GM12878 (cell line): ENCODE data around the gene ZNG1A. TPM values are rescaled to one million over a fixed set of nuclear protein-coding genes. Genes with fewer than 3 reads are reported as not detected.
"Not testable (repeated sequence)": the region's sequence is repeated elsewhere in the genome, so short reads cannot be mapped to it uniquely, and the experiment has no call there.

ENCODE experiments used
- ATAC-seq: fragments of 200-7000 bp; cut with Tn5 transposase; 3 replicates; pipeline ENCODE4 v1.9.1; 2020; ENCODE audit warnings: mild to moderate bottlenecking, moderate library complexity
- BruUV-seq: library from RNA; stranded (reverse); fragments of 400-500 nt; replicated peaks from 2 replicates; lab custom pipeline; 2021; lab: Mats Ljungman, UMichigan
- CTCF ChIA-PET: fragments of 300-600 bp; sonication (Branson Sonifier 250); formaldehyde crosslinking; extraction: SDS; loops from one replicate; lab custom pipeline; 2021; ENCODE audit warnings: inconsistent platforms; lab: Yijun Ruan, JAX
- POLR2A ChIA-PET: fragments of 350-600 bp; formaldehyde crosslinking; extraction: SDS; loops from one replicate; lab custom pipeline; 2021; ENCODE audit warnings: inconsistent platforms; lab: Charles Lee
- RAD21 ChIA-PET: fragments of 300-600 bp; sonication (Branson Sonifier 250); formaldehyde crosslinking; loops from one replicate; lab custom pipeline; 2023; ENCODE audit warnings: antibody characterized with exemption; ENCODE audit not compliant: unreplicated experiment; lab: Charles Lee
- SMC1A ChIA-PET: fragments of 300-600 bp; sonication (Branson Sonifier 250); formaldehyde crosslinking; loops from one replicate; lab custom pipeline; 2023; ENCODE audit not compliant: unreplicated experiment, uncharacterized antibody; lab: Charles Lee
- DNase-seq: peaks from one replicate; pipeline ENCODE4 v3.0.0-alpha.2; 2011; ENCODE audit warnings: low read depth, low spot score
- FAIRE-seq: peaks from 3 replicates; lab custom pipeline; 2011; peaks lifted over from hg19 to GRCh38; lab: Jason Lieb, UNC
- H2AFZ ChIP-seq: 2 replicates; pipeline ENCODE4 v1.6.0; 2011; ENCODE audit warnings: low read depth, low read length, control low read depth; ENCODE audit not compliant: control insufficient read depth
- H3K27ac ChIP-seq: 2 replicates; pipeline ENCODE4 v1.5.1; 2011; ENCODE audit warnings: control low read depth; ENCODE audit not compliant: control insufficient read depth, insufficient read depth
- H3K27me3 ChIP-seq, 2 experiments: replicated peaks in 1 of 2; 2 replicates each; pipeline versions ENCODE4 v1.6.0 to v1.6.1; 2011; ENCODE audit warnings: low read length in 1 of 2; ENCODE audit not compliant: control insufficient read depth in 2 of 2, insufficient read depth in 2 of 2
- H3K36me3 ChIP-seq, 2 experiments: 2 replicates each; pipeline ENCODE4 v1.5.1; 2011; ENCODE audit warnings: low read length in 1 of 2; ENCODE audit not compliant: control insufficient read depth in 2 of 2, insufficient read depth in 2 of 2
- H3K4me1 ChIP-seq: 2 replicates; pipeline ENCODE4 v1.6.1; 2011; ENCODE audit warnings: mild to moderate bottlenecking, low read length, moderate library complexity, mixed read lengths; ENCODE audit not compliant: control insufficient read depth, insufficient read depth
- H3K4me2 ChIP-seq: 2 replicates; pipeline ENCODE4 v1.6.0; 2011; ENCODE audit warnings: control low read depth; ENCODE audit not compliant: control insufficient read depth, insufficient read depth
- H3K4me3 ChIP-seq: fragments of 200-600 bp; sonication (generic); 2 replicates; pipeline ENCODE4 v1.5.1; 2016
- H3K79me2 ChIP-seq: 2 replicates; pipeline ENCODE4 v1.6.0; 2011; ENCODE audit warnings: low read length; ENCODE audit not compliant: control insufficient read depth, insufficient read depth
- H3K9ac ChIP-seq: 2 replicates; pipeline ENCODE4 v1.8.0; 2011; ENCODE audit warnings: low read length, control low read depth, mixed read lengths; ENCODE audit not compliant: control insufficient read depth, insufficient read depth
- H3K9me3 ChIP-seq: replicated peaks from 3 replicates; pipeline ENCODE4 v1.5.1; 2011; ENCODE audit warnings: mild to moderate bottlenecking, low read length; ENCODE audit not compliant: control insufficient read depth, insufficient read depth
- H4K20me1 ChIP-seq: 2 replicates; pipeline ENCODE4 v1.6.0; 2011; ENCODE audit not compliant: control insufficient read depth, insufficient read depth
- WGBS: methylation state at CpG from one replicate; pipeline ENCODE4 v1.1.6; 2016; ENCODE audit warnings: low lambda C conversion rate; ENCODE audit not compliant: insufficient replicate concordance, insufficient coverage; ENCODE audit errors: missing lambda C conversion rate; 5-methylcytosine and 5-hydroxymethylcytosine counted together
- in situ Hi-C: fragments of 300-500 bp; cut with MboI; formaldehyde crosslinking; loops from 9 replicates; pipeline ENCODE4 v1.14.3; 2018; ENCODE audit warnings: mixed read lengths
- intact Hi-C: fragments of 100-400 bp; cut with micrococcal nuclease; formaldehyde crosslinking; loops from one replicate; pipeline ENCODE4 v1.14.2; 2022; ENCODE audit not compliant: unreplicated experiment
- polyA plus RNA-seq, 11 experiments: library from polyadenylated mRNA; depleted of rRNA in 4 of 11; unstranded in 6 of 11; stranded (reverse) in 5 of 11; fragments of >200 nt; fragmentation: Nextera tagmentation in 4 of 11; fragmentation: Illumina TruSeq in 1 of 11; extraction: Ambion mirVana in 4 of 11; extraction: Trizol in 1 of 11; gene quantifications; 1 replicate in 1 of 11; 2 replicates in 10 of 11; pipeline versions ENCODE4 v1.2.1 to v1.2.3, GENCODE V29; 2011 to 2016; ENCODE audit warnings: inconsistent platforms in 2 of 11, missing spikeins in 2 of 11, low read depth in 1 of 11
- total RNA-seq, 4 experiments: library from RNA; depleted of rRNA in 3 of 4; stranded (reverse); fragments of >200 nt in 3 of 4; fragmentation: Illumina TruSeq in 1 of 4; extraction: Trizol in 1 of 4; gene quantifications; 2 replicates each; pipeline versions ENCODE4 v1.2.1 to v1.2.3, GENCODE V29; 2013 to 2021

Gene ZNG1A
- total and polyA plus RNA-seq, 10 of the 15 experiments (the other 5 are each of a cell fraction or from before 2014, with no cell fraction given): 48.0 to 179 (median 96.7) TPM

DNA sequence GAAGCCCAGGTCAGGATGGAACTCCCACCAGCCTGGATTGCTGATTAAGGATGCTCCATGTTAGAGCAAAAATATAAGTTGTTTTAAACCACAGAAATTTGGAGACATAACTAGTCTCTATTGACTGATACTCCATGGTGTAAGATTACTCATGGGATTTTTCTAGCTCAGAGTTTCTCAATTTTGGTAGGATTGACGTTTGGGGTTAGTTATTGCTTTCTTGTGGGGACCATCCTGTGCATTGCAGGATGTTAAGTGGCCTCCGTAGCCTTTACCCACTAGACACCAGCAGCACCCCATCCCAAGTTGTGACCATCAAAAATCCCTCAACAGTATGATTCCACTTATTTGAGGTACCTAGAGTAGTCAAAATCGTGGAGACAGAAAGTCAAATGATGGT is 80.1 kb downstream of the ZNG1A start:
- DNase-seq: not testable (repeated sequence)
- 0% methylated on average over 2 of the region's 3 CpGs for WGBS

DNA sequence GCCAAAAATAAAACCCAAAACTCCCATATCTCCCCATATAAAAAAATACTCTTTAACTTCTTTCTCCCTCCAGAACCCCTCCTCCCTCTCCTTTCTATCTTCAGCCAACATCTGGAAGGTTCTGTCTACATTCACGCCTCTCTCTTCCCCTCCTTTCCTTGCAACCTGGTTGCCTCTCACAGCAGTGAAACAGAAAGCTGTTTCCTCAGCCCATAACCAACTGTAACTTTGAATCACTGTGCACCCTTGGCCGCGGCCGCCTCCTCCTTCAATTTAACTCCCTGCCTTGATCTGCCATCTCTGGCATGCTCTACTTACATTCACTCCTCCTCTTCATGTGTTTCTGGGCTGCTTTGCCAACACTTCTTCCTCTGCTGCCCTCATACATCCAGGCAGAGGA is 83.9 kb downstream of the ZNG1A start:
- H3K9ac ChIP-seq, in situ Hi-C loops, FAIRE-seq: not testable (repeated sequence)

More for the DNA sequence above, 80.1 kb downstream of the ZNG1A start:
- in situ Hi-C loops, H4K20me1 ChIP-seq, intact Hi-C loops, H3K9ac ChIP-seq, CTCF ChIA-PET, H3K4me2 ChIP-seq, H3K36me3 ChIP-seq, H3K79me2 ChIP-seq, H3K4me1 ChIP-seq, FAIRE-seq, SMC1A ChIA-PET, H3K27me3 ChIP-seq, H3K9me3 ChIP-seq, H2AFZ ChIP-seq, H3K4me3 ChIP-seq, POLR2A ChIA-PET, BruUV-seq, ATAC-seq, RAD21 ChIA-PET, H3K27ac ChIP-seq: not testable (repeated sequence)

DNA sequence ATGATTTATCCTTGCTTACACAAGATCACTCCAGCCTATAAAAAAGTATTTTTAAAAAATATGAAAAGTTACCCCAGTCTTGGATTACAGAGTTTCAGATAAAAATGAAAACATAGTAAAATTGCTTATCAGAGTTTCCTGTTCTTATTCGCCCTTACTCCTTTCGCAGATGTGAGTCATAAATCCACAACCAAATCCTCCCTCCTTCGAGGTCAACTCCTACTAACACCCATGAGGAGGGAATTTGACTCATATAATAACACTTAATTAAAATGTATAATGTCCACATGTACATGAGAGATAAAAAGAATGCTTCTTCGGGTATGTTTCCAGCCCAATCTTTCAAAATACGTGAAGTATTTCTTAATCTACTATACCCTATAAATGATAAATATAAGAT is 84.5 kb downstream of the ZNG1A start:
- H3K36me3 ChIP-seq, H2AFZ ChIP-seq, H3K9me3 ChIP-seq, FAIRE-seq, CTCF ChIA-PET, H3K79me2 ChIP-seq, ATAC-seq, RAD21 ChIA-PET, DNase-seq, H3K4me2 ChIP-seq, POLR2A ChIA-PET, SMC1A ChIA-PET, BruUV-seq, intact Hi-C loops, H4K20me1 ChIP-seq, H3K9ac ChIP-seq, H3K4me1 ChIP-seq, H3K27ac ChIP-seq, H3K4me3 ChIP-seq, H3K27me3 ChIP-seq, in situ Hi-C loops: not testable (repeated sequence)
- WGBS: 56% methylated on average over 3 of the region's 5 CpGs

More for the DNA sequence above, 83.9 kb downstream of the ZNG1A start:
- H4K20me1 ChIP-seq, BruUV-seq, H3K36me3 ChIP-seq, H3K79me2 ChIP-seq, RAD21 ChIA-PET, intact Hi-C loops, SMC1A ChIA-PET, H3K9me3 ChIP-seq, H2AFZ ChIP-seq, H3K27ac ChIP-seq, POLR2A ChIA-PET, H3K4me3 ChIP-seq, H3K4me1 ChIP-seq, DNase-seq, H3K4me2 ChIP-seq, H3K27me3 ChIP-seq: not testable (repeated sequence)
- WGBS: 43% methylated on average over 4 of the region's 4 CpGs
- ATAC-seq: peak; percentile 45; the same call in 2 of the 3 replicates
- CTCF ChIA-PET: interaction anchor here (0.6 kb wide), 1 partner anchor 711 kb away, joined by 3 read pairs; no protein-coding TSS in a partner anchor

DNA sequence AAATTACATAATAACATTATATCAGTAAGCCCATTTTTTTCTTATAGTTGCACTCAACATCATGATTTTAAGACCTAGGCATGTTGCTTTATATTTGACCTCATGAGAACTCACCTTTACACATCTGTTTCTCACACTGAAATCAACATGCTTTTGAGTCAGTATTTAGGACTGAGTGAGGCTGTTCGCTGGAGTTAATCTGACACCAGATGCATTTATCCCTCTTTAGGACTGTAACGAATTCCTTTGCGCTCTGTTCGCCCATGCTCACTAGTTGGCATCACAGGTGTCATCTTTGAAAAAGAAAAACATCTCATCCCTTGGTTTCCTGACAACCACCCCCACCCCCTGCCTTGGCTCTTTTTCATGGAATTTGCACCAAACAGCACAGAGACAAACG is 84.9 kb downstream of the ZNG1A start:
- RAD21 ChIA-PET, H4K20me1 ChIP-seq, H3K4me3 ChIP-seq, H3K4me2 ChIP-seq, H3K9ac ChIP-seq, CTCF ChIA-PET, H3K27me3 ChIP-seq, H3K36me3 ChIP-seq, DNase-seq, FAIRE-seq, H3K9me3 ChIP-seq, ATAC-seq, H3K27ac ChIP-seq, H2AFZ ChIP-seq, POLR2A ChIA-PET, in situ Hi-C loops, intact Hi-C loops, H3K4me1 ChIP-seq, H3K79me2 ChIP-seq, BruUV-seq, SMC1A ChIA-PET: not testable (repeated sequence)
- WGBS: 69% methylated on average over 4 of the region's 5 CpGs
